Sigmoid colon (tissue), 7 donors: ENCODE results near the gene UNC93B1. TPM values are rescaled to one million over a fixed set of nuclear protein-coding genes. Genes with fewer than 3 reads are reported as not detected.
"Not testable (repeated sequence)": the region's sequence is repeated elsewhere in the genome, so short reads cannot be mapped to it uniquely, and the experiment has no call there.

Experiments used
- DNase-seq: peaks from one replicate; pipeline ENCODE4 v3.0.0-alpha.2; 2019
- H3K27ac ChIP-seq, 4 donors: fragments of 200-600 bp; sonication (generic); one replicate each; pipeline ENCODE4 v1.5.1; 2016 to 2019; ENCODE audit warnings: mild to moderate bottlenecking in 1 of 4
- H3K27me3 ChIP-seq, 3 donors: fragments of 200-600 bp; sonication (generic); one replicate each; pipeline ENCODE4 v1.5.1; 2019; ENCODE audit warnings: mild to moderate bottlenecking in 1 of 3
- H3K36me3 ChIP-seq, 4 donors: fragments of 200-600 bp; sonication (generic); one replicate each; pipeline ENCODE4 v1.5.1; 2016 to 2019
- H3K4me1 ChIP-seq, 4 donors: fragments of 200-600 bp; sonication (generic); one replicate each; pipeline ENCODE4 v1.5.1; 2017 to 2019
- H3K4me3 ChIP-seq, 4 donors: fragments of 200-600 bp; sonication (generic); one replicate each; pipeline ENCODE4 v1.5.1; 2017 to 2019; ENCODE audit warnings: mild to moderate bottlenecking in 2 of 4, moderate library complexity in 1 of 4
- H3K9me3 ChIP-seq, 4 donors: fragments of 200-600 bp in 3 of 4; sonication (generic) in 3 of 4; one replicate each; pipeline versions ENCODE4 v1.5.1 to v1.6.1; 2013 to 2019
- CTCF ChIP-seq, 4 experiments: fragments of 450-650 bp in 3 of 4; fragments of 200-600 bp in 1 of 4; IDR thresholded peaks; one replicate each; pipeline ENCODE4 v1.5.1; 2016 to 2019; ENCODE audit warnings: antibody characterized with exemption in 4 of 4, mild to moderate bottlenecking in 3 of 4, moderate library complexity in 2 of 4
- EP300 ChIP-seq, 4 donors: sonication (generic); formaldehyde crosslinking; IDR thresholded peaks; one replicate each; pipeline ENCODE4 v1.6.1; 2017; ENCODE audit warnings: antibody characterized with exemption in 4 of 4
- POLR2A ChIP-seq, 2 donors: fragments of 450-650 bp; IDR thresholded peaks; one replicate each; pipeline ENCODE4 v1.6.1; 2016; ENCODE audit warnings: antibody characterized with exemption in 2 of 2, mild to moderate bottlenecking in 2 of 2, moderate library complexity in 2 of 2
- POLR2AphosphoS5 ChIP-seq, 4 donors: sonication (generic); formaldehyde crosslinking; IDR thresholded peaks; one replicate each; pipeline ENCODE4 v1.6.1; 2017; ENCODE audit warnings: antibody characterized with exemption in 4 of 4
- WGBS, 2 donors: extraction: QIAGEN DNeasy Blood & Tissue Kit; methylation state at CpG; one replicate each; pipeline ENCODE4 v1.1.7; 2013; 5-methylcytosine and 5-hydroxymethylcytosine counted together
- intact Hi-C: fragments of 100-400 bp; cut with DNase I; formaldehyde crosslinking; loops from one replicate; pipeline ENCODE4 v1.15.1; 2023
- polyA plus RNA-seq, 3 donors: library from polyadenylated mRNA; stranded (reverse); fragments of 200-250 nt; gene quantifications; one replicate each; pipeline ENCODE4 v1.2.3, GENCODE V29; 2013
- total RNA-seq, 4 donors: library from RNA; depleted of rRNA; stranded (reverse); fragments of >200 nt; gene quantifications; one replicate each; pipeline ENCODE4 v1.1.0, GENCODE V29; 2016
- donor health status: healthy with polysubstance abuse.
- donor health status: Bipolar disorder and iron deficiency.
- donor health status: healthy.

UNC93B1 gene
- total and polyA plus RNA-seq, 7 donors, result 11.4 to 52.7 (median 25.0) TPM

GRCh38 chr11:67996051-67996450, 7.8 kb downstream of the UNC93B1 start:
- 75 to 89% methylated on average over 13 of the region's 13 CpGs for WGBS, 2 donors
- H3K36me3 ChIP-seq, result no peaks in the 10 kb centered on the region
- H3K4me1 ChIP-seq, result peaks cover 0 to 18% (median 8%) of the 10 kb centered on the region in 4 donors
- intact Hi-C loops, result no loop called here
- H3K27me3 ChIP-seq, result peaks cover 0 to 9% (median 6%) of the 10 kb centered on the region in 3 donors
- no peaks in the 10 kb centered on the region for H3K9me3 ChIP-seq
- no peak for DNase-seq
- TF ChIP-seq CTCF (IDR thresholded peaks at IDR 0.05) (no peak), EP300 (IDR thresholded peaks at IDR 0.05) (no peak), POLR2AphosphoS5 (IDR thresholded peaks at IDR 0.05) (no peak), POLR2A (IDR thresholded peaks at IDR 0.05) (no peak)
- no peak overlapping the region for H3K27ac ChIP-seq
- no peak overlapping the region for H3K4me3 ChIP-seq

GRCh38 chr11:67995579-67995978, 8.3 kb downstream of the UNC93B1 start:
- H3K36me3 ChIP-seq, H3K27ac ChIP-seq, H3K4me3 ChIP-seq, H3K9me3 ChIP-seq, intact Hi-C loops: not testable (repeated sequence)
- Histone ChIP-seq H3K27me3 (peaks cover 0 to 13% (median 11%) of the 10 kb centered on the region in 3 donors), H3K4me1 (peaks cover 0 to 21% (median 11%) of the 10 kb centered on the region in 4 donors)
- peak; percentile 11 for DNase-seq
- WGBS, 2 donors, result 65 to 79% methylated on average over 14 of the region's 14 CpGs

DNA sequence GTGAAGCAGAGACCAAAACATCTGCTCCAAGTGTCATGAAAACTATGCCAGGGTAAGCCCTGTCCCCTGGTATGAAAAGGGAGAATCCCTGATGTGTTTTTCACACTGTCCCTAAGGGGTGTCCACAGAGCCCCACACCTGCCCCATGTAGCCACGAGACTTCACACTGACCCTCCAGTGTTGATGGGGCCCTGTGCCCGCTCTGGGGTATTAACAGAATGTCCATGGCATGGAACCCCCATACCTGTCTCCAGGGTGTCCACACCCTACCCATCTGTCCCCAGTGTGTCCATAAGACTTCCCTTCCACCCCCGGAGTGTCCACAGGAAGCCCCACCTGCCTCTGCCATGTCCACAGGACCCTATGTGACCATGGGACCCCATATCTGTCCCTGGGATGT, 8.8 kb downstream of the UNC93B1 start:
- Histone ChIP-seq H3K27me3 (peaks cover 0 to 13% (median 12%) of the 10 kb centered on the region in 3 donors), H3K4me1 (peaks cover 0 to 21% (median 11%) of the 10 kb centered on the region in 4 donors)
- H3K27ac ChIP-seq, H3K9me3 ChIP-seq, intact Hi-C loops, H3K36me3 ChIP-seq, H3K4me3 ChIP-seq: not testable (repeated sequence)
- 97 to 99% methylated on average over 3 of the region's 3 CpGs for WGBS, 2 donors
- DNase-seq, result peak; percentile 40

GRCh38 chr11:67994387-67994786, 9.5 kb downstream of the UNC93B1 start:
- Histone ChIP-seq H3K4me1 (peaks cover 0 to 21% (median 11%) of the 10 kb centered on the region in 4 donors), H3K27me3 (peaks cover 0 to 13% (median 12%) of the 10 kb centered on the region in 3 donors)
- H3K4me3 ChIP-seq, H3K27ac ChIP-seq, intact Hi-C loops, H3K9me3 ChIP-seq, H3K36me3 ChIP-seq: not testable (repeated sequence)
- whole genome bisulfite sequencing, 2 donors, result 91 to 95% methylated on average over 5 of the region's 5 CpGs
- peak; percentile 38 for DNase-seq

DNA sequence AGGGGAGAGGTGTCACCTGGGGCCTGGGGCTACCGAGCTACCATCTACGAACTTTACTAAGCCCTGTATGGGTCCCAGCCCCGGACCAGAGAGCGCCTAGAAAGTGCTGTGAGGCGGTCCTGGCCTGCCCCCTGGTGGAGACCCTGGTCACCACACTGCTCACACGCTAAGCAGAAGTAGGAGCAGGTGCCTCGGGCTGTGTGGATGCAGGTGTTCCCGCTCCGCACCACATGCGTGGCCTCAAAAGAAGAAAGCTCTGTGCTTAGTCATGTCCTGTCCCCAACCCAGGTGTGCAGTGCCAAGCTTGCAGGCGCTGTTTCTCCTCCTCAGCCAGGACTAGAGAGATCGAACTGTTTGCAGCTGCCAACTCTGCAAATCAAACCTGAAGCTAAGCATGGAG, 10.1 kb downstream of the UNC93B1 start:
- intact Hi-C loops, H3K27ac ChIP-seq, H3K36me3 ChIP-seq, H3K9me3 ChIP-seq, H3K4me3 ChIP-seq: not testable (repeated sequence)
- DNase-seq, result peak; percentile 58
- Histone ChIP-seq H3K27me3 (peaks cover 0 to 13% (median 12%) of the 10 kb centered on the region in 3 donors), H3K4me1 (peaks cover 0 to 21% (median 11%) of the 10 kb centered on the region in 4 donors)
- 10 to 23% methylated on average over 12 of the region's 12 CpGs for WGBS, 2 donors
- peak in 3 of 4 experiments; percentile 36 to 57 (median 38) for TF ChIP-seq CTCF (IDR thresholded peaks at IDR 0.05)

- Histone ChIP-seq H3K27me3 (peaks cover 0 to 13% (median 12%) of the 10 kb centered on the region in 3 donors), H3K4me1 (peaks cover 0 to 11% (median 11%) of the 10 kb centered on the region in 4 donors), H3K4me3 (peak overlapping the region in 2 of 4 donors; percentile 28 to 33)
- intact Hi-C loops, H3K36me3 ChIP-seq, H3K9me3 ChIP-seq, H3K27ac ChIP-seq: not testable (repeated sequence)
- peak; percentile 62 for DNase-seq
- 60 to 73% methylated on average over 70 of the region's 70 CpGs for WGBS, 2 donors
Observed at GRCh38 chr11:67991347-67992121, 12.4 kb downstream of the UNC93B1 start.

DNA sequence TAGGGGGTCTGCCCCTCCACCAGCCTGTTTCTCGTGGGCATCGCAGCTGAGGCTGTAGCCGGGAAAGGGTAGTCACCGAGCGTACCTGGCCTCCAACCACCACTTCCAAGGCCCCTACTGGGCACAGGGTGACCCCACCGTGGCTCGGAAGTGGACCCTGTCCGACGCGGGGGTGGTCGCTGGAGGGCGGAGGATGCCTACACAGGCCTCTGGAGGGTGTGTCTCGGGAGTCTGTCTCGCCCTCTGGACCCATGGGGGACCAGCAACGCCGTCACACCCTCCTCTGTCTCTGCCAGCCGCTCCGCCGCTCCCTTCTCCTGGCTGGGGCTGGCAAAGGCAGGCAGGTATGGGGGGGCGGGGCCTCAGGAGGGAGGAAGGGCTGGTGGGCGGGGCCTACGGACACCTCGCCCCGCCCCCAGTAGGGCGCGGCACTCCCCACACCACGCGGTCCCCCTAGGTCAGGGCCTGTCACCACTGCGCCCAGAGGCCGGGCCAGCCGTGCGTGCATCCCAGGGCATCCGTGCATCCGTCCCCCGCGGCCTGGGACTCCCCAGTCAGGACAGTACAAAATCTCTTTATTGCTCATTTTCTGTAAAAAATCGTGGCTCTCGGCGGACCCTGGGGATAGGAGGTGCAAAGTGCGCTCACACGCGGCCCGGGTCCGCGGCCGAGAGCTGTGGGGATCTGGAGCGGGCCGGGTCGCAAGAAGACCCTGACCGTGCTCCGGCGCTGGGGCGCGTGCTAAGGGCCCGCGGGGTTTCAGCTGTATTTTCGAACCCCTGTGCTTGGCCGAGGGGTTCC, 13.2 kb downstream of the UNC93B1 start:
- Histone ChIP-seq H3K4me1 (peaks cover 0 to 11% (median 11%) of the 10 kb centered on the region in 4 donors), H3K27me3 (peaks cover 0 to 13% (median 12%) of the 10 kb centered on the region in 3 donors), H3K4me3 (peak overlapping the region in 2 of 4 donors; percentile 28 to 33)
- WGBS, 2 donors, result 33 to 48% methylated on average over 50 to 52 of the region's 58 CpGs
- H3K9me3 ChIP-seq, H3K27ac ChIP-seq, intact Hi-C loops, H3K36me3 ChIP-seq: not testable (repeated sequence)
- DNase-seq, result peak; percentile 63

- H3K27ac ChIP-seq, DNase-seq, H3K4me1 ChIP-seq, intact Hi-C loops, H3K9me3 ChIP-seq, H3K27me3 ChIP-seq, H3K36me3 ChIP-seq, H3K4me3 ChIP-seq: not testable (repeated sequence)
- 68 to 87% methylated on average over 6 of the region's 6 CpGs for WGBS, 2 donors
Observed at GRCh38 chr11:67985302-67985701, 18.6 kb downstream of the UNC93B1 start.
